Muscle layer of duodenum (tissue), 2 donors: ENCODE results near the gene STK40.

Experiments used
- H3K27ac ChIP-seq: one replicate; pipeline ENCODE4 v1.7.0; 2013; ENCODE audit warnings: mild to moderate bottlenecking, low read length
- H3K27me3 ChIP-seq: one replicate; pipeline ENCODE4 v1.7.0; 2013; ENCODE audit warnings: low read depth, mild to moderate bottlenecking, control low read depth, low read length
- H3K36me3 ChIP-seq, 2 donors: one replicate each; pipeline ENCODE4 v1.7.0; 2013; ENCODE audit warnings: low read length in 2 of 2, control low read depth in 1 of 2, mild to moderate bottlenecking in 1 of 2; ENCODE audit not compliant: insufficient read depth in 2 of 2, control insufficient read depth in 1 of 2
- H3K4me1 ChIP-seq, 2 donors: one replicate each; pipeline ENCODE4 v1.7.0; 2013; ENCODE audit warnings: low read length in 2 of 2, mild to moderate bottlenecking in 2 of 2, control low read depth in 1 of 2, moderate library complexity in 1 of 2; ENCODE audit not compliant: insufficient read depth in 2 of 2, control insufficient read depth in 1 of 2
- H3K4me3 ChIP-seq, 2 donors: one replicate each; pipeline ENCODE4 v1.7.0; 2013; ENCODE audit warnings: low read length in 2 of 2, low read depth in 1 of 2, mild to moderate bottlenecking in 1 of 2
- H3K9me3 ChIP-seq, 2 donors: one replicate each; pipeline ENCODE4 v1.7.0; 2013; ENCODE audit warnings: low read length in 2 of 2, control low read depth in 1 of 2, mild to moderate bottlenecking in 1 of 2; ENCODE audit not compliant: control insufficient read depth in 1 of 2
- donor health status: healthy.

Gene STK40

DNA sequence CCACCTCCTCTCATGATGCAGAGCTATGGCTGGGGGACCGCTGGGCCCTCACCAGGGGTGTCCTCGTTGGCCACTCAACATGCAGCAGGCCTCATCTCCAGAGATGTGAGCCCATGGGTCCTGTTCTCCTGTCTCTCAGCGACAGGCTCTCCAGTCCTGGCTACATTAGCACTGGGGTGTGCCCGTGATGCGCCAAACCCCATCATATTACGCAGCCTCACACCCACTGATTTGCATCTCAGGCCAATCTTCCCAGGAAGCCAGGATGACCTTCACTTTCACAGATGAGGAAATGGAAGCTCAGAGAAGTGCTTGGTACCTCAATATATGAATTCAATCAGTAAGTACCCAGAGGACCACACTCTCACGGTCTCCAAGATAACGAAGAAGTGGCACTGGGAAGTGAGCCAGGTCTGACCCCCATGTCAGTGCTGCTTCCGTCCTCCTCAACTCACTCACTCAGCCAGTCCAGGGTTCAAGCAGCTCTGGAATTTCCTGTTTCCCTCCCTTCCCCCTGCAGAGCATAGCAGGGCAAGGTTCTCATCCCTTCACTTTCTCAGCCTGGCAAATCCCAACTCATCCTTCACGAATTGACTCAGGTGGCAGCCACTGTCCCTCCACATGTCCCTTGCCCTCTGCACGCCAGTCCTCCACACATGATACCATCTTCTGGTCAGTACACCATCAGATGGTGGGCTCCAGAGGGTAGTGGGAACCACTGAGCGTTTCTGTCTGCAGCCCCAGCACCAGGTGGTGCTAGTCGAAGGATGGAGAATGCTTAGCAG is 33.4 kb downstream of the STK40 start:
- Histone ChIP-seq H3K27me3 (no peaks in the 10 kb centered on the region), H3K4me3 (no peak overlapping the region), H3K36me3 (peaks cover 53 to 80% of the 10 kb centered on the region in 2 donors), H3K9me3 (no peaks in the 10 kb centered on the region), H3K27ac (no peak overlapping the region), H3K4me1 (peaks cover 10 to 25% of the 10 kb centered on the region in 2 donors)

DNA sequence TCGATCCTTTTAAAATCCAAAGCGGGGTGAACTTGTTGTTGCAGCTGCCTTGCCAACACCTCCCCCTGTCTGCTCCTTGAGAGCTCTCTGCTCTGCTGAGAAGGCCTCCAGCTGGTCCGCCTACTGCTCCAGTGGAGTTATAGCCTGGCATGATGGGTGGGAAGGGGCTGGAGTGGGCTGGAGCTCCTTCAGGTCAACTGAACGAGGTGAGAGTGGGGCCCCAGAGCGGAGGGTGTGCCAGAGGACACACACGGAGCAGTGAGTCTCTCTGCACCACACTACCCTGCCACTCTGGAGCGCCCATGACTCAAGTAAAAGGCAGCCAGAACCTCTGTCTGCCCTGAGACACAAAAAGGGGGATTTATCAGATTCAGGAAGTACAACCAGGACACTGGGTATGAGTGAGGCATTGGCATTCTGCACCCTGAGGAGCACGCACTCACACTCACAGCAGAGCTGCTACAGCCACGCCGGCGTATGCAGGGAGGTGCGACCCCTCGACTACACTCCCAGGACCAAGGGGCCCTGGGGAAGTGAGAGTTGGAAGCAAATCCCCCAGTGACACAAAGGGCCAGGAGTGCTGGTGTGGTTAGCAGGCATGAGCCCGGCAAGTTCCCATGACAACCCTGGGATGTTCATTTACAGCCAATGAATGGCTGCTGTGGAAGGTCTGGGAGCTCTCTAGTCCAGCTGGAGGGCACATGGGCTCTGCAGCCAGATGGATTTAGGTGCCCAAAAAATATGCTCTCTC is 34.3 kb downstream of the STK40 start:
- peaks cover 55 to 82% of the 10 kb centered on the region in 2 donors for H3K36me3 ChIP-seq
- no peaks in the 10 kb centered on the region for H3K9me3 ChIP-seq
- no peak overlapping the region for H3K4me3 ChIP-seq
- H3K27me3 ChIP-seq: no peaks in the 10 kb centered on the region
- H3K27ac ChIP-seq: no peak overlapping the region
- peaks cover 10 to 25% of the 10 kb centered on the region in 2 donors for H3K4me1 ChIP-seq

DNA sequence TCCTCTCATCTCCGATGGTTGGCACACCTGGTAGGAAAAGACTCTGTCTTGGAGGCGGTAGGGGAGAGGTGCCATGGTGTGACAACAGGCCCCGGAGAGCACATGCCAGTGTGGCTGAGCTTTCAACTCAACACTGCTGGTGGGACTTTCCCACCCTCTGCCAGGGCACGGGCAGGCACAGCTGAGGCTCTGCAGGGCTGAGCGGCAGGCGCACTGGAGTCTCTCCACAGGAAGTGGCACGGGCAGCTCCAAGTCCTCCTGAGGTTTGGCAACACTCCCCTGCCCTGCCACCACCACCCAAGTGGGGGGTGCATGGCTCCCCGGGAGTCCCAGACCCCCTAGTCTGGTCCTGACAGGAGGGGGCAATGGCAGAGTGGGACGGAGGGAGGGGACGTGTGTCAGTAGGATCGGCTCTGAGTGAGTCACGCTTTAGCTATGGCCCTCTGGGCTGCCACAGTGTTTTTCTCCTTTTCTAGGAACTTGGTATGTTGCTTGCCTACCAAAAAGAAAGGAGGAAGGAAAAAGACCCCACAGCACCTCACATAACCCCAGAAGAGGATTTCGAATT is 35.0 kb downstream of the STK40 start:
- Histone ChIP-seq H3K36me3 (peaks cover 58 to 82% of the 10 kb centered on the region in 2 donors), H3K4me3 (no peak overlapping the region), H3K27ac (no peak overlapping the region), H3K27me3 (no peaks in the 10 kb centered on the region), H3K9me3 (no peaks in the 10 kb centered on the region), H3K4me1 (peaks cover 10 to 25% of the 10 kb centered on the region in 2 donors)

DNA sequence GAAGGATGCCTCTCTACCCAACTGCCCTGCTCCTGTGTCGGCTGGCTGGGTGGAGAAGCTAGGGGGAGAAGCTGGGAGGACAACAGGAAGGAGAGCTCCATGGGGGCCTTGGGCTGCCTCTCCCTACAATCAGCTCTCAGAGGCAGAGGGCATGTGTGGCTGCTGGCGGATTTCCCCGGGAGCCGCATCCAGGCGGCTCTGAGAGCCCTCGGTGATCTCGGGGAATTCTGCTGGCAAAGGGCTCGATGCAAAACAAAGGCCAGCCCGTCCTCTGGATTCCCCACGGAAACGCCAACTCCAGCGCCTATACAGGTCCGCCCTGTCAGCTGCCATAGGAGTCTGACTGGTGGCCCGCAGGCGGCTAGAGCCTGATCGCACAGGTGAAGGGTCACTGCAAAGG is 35.9 kb downstream of the STK40 start:
- Histone ChIP-seq H3K36me3 (peaks cover 57 to 82% of the 10 kb centered on the region in 2 donors), H3K27me3 (no peaks in the 10 kb centered on the region), H3K9me3 (no peaks in the 10 kb centered on the region), H3K4me1 (peaks cover 10 to 25% of the 10 kb centered on the region in 2 donors), H3K27ac (no peak overlapping the region), H3K4me3 (no peak overlapping the region)

DNA sequence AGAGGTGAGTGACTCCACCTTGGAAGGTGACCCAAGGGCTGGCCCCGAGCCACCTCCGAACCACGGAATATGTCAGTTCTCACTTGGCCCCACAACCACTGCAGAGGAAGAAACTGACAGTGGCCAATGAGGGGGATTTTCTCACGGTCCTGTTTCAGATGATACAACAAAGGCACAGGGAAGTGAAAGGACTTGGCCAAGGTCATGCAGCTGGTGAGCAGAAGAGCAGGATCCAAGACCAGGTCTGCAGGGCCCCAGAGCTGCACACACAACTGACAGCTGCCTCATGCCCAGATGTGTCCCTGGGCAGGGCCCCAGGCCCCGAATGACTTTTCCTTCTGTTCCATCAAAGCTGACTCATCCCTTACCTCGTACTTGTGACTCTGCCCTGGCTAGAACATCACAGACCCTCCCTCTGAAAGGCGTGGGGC is 36.5 kb downstream of the STK40 start:
- H3K4me1 ChIP-seq: peaks cover 10 to 25% of the 10 kb centered on the region in 2 donors
- H3K27me3 ChIP-seq: no peaks in the 10 kb centered on the region
- H3K27ac ChIP-seq: no peak overlapping the region
- H3K4me3 ChIP-seq: no peak overlapping the region
- H3K36me3 ChIP-seq: peaks cover 54 to 78% of the 10 kb centered on the region in 2 donors
- no peaks in the 10 kb centered on the region for H3K9me3 ChIP-seq

DNA sequence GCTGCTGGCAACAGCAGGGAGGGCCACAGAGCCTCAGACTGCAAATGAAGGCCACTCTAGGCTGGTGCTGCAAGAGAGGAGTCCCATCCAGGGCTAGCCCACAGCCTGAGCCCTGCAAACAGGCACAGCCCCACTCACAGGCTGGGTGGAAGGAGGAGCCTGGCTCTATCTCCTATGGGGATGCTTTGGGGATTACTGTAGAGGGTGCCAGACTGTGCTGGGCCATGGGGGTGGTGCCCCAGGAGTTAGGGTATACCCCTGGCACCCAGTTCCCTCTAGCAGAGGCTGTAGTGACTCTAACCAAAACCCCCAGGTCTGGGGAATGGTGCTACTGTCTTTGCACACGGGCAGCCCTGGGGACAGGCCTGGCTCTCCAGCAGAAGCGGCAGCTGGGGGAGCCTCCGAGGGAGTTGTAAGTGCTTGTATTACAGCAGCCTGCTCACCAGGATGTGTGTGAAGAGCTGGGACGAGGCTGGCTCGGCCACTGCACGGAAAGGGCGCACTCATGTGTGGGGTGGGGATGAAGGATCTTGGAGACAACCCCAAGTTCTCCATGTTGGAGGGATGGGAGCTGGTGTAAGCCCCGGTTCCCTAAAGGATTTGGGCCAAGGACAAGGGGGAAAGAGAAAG is 38.9 kb downstream of the STK40 start:
- no peaks in the 10 kb centered on the region for H3K27me3 ChIP-seq
- no peaks in the 10 kb centered on the region for H3K9me3 ChIP-seq
- no peak overlapping the region for H3K27ac ChIP-seq
- H3K4me3 ChIP-seq: no peak overlapping the region
- peaks cover 2 to 25% of the 10 kb centered on the region in 2 donors for H3K4me1 ChIP-seq
- H3K36me3 ChIP-seq: peaks cover 49 to 71% of the 10 kb centered on the region in 2 donors

DNA sequence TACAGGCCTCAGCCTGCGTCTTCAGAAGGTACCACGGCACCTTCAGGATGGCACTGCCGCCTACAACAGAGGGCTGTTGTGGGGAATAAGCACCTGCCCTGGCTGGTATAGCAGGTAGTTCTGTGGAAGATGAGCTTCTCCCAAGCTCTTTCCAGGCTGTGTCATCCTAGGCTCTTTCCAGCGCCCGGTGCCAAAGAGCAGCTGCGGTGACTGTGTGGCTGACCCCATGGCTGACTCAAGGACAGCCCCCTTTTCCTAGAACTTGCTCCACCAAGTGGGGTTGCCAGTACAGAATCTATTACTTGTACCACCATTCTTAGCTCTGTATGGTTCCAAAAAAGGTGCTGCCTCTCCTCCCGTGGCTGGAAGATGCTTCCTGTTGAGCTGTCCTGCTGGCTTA is 40.4 kb downstream of the STK40 start:
- H3K27ac ChIP-seq: no peak overlapping the region

DNA sequence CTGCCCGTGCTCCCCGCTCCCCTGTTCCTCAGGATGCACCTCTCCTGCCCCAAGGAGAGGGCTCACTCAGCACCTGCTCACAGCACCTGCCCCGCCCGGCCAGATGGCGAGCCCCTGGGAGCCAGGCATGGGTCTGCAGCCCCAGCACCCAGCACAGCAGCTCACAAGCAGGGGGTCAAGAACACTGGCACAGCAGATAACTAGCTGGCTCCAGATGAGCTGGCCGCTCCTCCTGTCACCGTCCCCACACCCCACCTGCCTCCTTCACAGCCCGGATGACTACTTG is 41.4 kb downstream of the STK40 start:
- Histone ChIP-seq H3K4me3 (no peak overlapping the region), H3K4me1 (peaks cover 0 to 4% of the 10 kb centered on the region in 2 donors), H3K36me3 (peaks cover 52 to 67% of the 10 kb centered on the region in 2 donors), H3K9me3 (no peaks in the 10 kb centered on the region), H3K27me3 (no peaks in the 10 kb centered on the region), H3K27ac (no peak overlapping the region)

More for the DNA sequence above, 40.4 kb downstream of the STK40 start:
- Histone ChIP-seq H3K36me3 (peaks cover 55 to 72% of the 10 kb centered on the region in 2 donors), H3K9me3 (no peaks in the 10 kb centered on the region), H3K4me1 (peaks cover 0 to 10% of the 10 kb centered on the region in 2 donors), H3K27me3 (no peaks in the 10 kb centered on the region), H3K4me3 (no peak overlapping the region)

DNA sequence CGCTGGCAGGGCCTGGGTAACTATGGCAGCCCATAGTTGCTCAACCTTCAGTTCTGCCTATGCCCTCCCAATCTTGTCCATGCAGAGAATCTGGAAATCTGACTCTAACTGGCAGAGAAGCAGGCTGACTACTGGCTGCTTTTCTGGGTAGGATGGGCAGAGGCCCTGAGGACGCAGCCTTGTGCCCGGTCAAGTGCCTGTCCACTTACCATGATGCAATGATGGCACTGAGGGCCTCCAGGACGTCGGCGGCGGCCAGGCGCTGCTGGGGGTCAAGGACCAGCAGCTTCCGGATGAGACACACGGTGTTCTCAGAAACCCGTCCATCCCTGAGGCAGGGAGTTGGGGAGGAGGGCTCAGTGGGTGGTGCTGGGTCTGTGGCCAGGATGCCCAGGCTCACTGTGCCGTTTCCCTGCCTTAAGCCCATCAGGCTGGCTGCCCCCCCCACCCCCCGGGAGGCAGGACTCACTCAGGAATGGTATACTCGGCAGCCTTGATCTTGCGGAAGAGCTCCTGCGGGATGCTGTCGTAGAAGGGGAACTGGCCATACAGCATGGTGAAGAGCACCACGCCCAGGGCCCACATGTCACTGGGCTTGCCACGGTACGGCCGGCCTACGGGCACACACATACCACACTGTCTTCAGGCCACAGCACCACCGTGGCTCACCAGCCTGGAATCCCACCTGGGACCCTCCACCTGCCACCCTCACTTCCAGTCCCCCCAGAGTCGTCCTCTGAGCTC is 41.9 kb downstream of the STK40 start:
- H3K27ac ChIP-seq: no peak overlapping the region
- peaks cover 0 to 4% of the 10 kb centered on the region in 2 donors for H3K4me1 ChIP-seq
- H3K27me3 ChIP-seq: no peaks in the 10 kb centered on the region
- H3K4me3 ChIP-seq: no peak overlapping the region
- H3K36me3 ChIP-seq: peaks cover 51 to 66% of the 10 kb centered on the region in 2 donors
- H3K9me3 ChIP-seq: no peaks in the 10 kb centered on the region

DNA sequence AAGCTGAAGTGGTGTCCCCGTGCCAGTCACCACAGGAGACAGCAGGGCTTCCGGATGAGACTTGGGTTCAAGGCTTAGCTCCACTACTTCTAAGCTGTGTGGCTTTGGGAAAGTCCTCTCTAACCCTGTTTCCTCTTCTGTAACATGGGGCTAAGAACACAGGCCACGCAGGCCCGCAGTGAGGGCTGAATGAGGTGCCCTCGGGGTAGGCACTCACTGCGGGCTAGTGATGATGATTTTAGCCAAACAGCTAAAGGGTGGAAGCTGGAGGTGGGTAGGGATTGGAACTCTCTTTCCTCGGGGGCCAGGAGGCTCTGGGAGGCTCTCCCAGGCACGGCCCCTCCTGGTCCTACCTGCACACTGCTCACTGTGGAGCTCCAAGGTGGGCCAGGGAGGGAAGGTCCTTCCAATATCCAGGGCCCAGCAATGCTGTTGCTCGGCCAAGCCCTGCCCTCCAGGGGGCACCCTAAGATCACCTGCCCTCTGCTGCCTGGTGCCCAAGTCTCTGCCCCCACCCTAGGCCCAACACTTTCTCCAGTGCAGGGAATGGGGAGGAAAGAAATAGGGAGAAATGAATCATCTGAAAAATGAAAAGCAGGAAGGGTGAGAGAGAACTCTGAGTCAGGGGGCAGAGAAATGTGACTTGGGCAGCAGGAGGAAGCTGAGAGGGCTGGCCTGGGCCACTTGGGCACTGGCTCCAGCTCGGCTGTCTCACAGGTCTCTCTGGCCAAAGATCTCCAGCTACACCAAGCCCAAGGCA is 43.1 kb downstream of the STK40 start:
- Histone ChIP-seq H3K9me3 (no peaks in the 10 kb centered on the region), H3K4me1 (peaks cover 0 to 10% of the 10 kb centered on the region in 2 donors), H3K27me3 (no peaks in the 10 kb centered on the region), H3K27ac (no peak overlapping the region), H3K36me3 (peaks cover 39 to 57% of the 10 kb centered on the region in 2 donors), H3K4me3 (no peak overlapping the region)
